ENCODE measurements around the gene PARP4.
"Not testable (repeated sequence)": the region's sequence is repeated elsewhere in the genome, so short reads cannot be mapped to it uniquely, and the experiment has no call there.

Gene PARP4

GRCh38 chr13:24450530-24450929 is 62.0 kb downstream of the PARP4 start:
- DNase-seq (ENCODE audit: low spot score), result no peak

GRCh38 chr13:24444851-24445250 is 67.7 kb downstream of the PARP4 start:
- DNase-seq (ENCODE audit: low spot score), result not testable (repeated sequence)

GRCh38 chr13:24443366-24443765 is 69.2 kb downstream of the PARP4 start:
- no peak for DNase-seq (ENCODE audit: low spot score)

GRCh38 chr13:24426045-24426444 is 86.5 kb downstream of the PARP4 start:
- not testable (repeated sequence) for DNase-seq (ENCODE audit: low spot score)

GRCh38 chr13:24419668-24420067 is 92.9 kb downstream of the PARP4 start:
- not testable (repeated sequence) for DNase-seq (ENCODE audit: low spot score)

- no peak for DNase-seq (ENCODE audit: low spot score)
Measured at GRCh38 chr13:24407844-24408243, 104.7 kb downstream of the PARP4 start.

- DNase-seq (ENCODE audit: low spot score), result no peak
Measured at GRCh38 chr13:24406524-24406923, 106.1 kb downstream of the PARP4 start.

- DNase-seq (ENCODE audit: low spot score), result no peak
Measured at GRCh38 chr13:24396821-24397220, 115.8 kb downstream of the PARP4 start.

GRCh38 chr13:24392972-24393371 is 119.6 kb downstream of the PARP4 start:
- DNase-seq (ENCODE audit: low spot score), result no peak

- not testable (repeated sequence) for DNase-seq (ENCODE audit: low spot score)
Measured at GRCh38 chr13:24391771-24392683, 120.6 kb downstream of the PARP4 start.

- DNase-seq (ENCODE audit: low spot score), result not testable (repeated sequence)
Measured at GRCh38 chr13:24390795-24391194, 121.8 kb downstream of the PARP4 start.

GRCh38 chr13:24389506-24389905 is 123.1 kb downstream of the PARP4 start:
- no peak for DNase-seq (ENCODE audit: low spot score)

GRCh38 chr13:24388743-24389142 is 123.8 kb downstream of the PARP4 start:
- not testable (repeated sequence) for DNase-seq (ENCODE audit: low spot score)

- no peak for DNase-seq (ENCODE audit: low spot score)
Measured at GRCh38 chr13:24386816-24387708, 125.5 kb downstream of the PARP4 start.

- DNase-seq (ENCODE audit: low spot score), result no peak
Measured at GRCh38 chr13:24385902-24386301, 126.7 kb downstream of the PARP4 start.

- DNase-seq (ENCODE audit: low spot score), result not testable (repeated sequence)
Measured at GRCh38 chr13:24384946-24385345, 127.6 kb downstream of the PARP4 start.

GRCh38 chr13:24384091-24384490 is 128.5 kb downstream of the PARP4 start:
- not testable (repeated sequence) for DNase-seq (ENCODE audit: low spot score)

GRCh38 chr13:24381541-24382265 is 130.9 kb downstream of the PARP4 start:
- DNase-seq (ENCODE audit: low spot score), result no peak

- not testable (repeated sequence) for DNase-seq (ENCODE audit: low spot score)
Measured at GRCh38 chr13:24380881-24381280, 131.7 kb downstream of the PARP4 start.

- not testable (repeated sequence) for DNase-seq (ENCODE audit: low spot score)
Measured at GRCh38 chr13:24380227-24380626, 132.4 kb downstream of the PARP4 start.

- not testable (repeated sequence) for DNase-seq (ENCODE audit: low spot score)
Measured at GRCh38 chr13:24371273-24371672, 141.3 kb downstream of the PARP4 start.
